PC-9 (cell line): Measurements from ENCODE around the gene TMEM92. TPM values are rescaled to one million over a fixed set of nuclear protein-coding genes. Genes with fewer than 3 reads are reported as not detected.
"Not testable (repeated sequence)": the region's sequence is repeated elsewhere in the genome, so short reads cannot be mapped to it uniquely, and the experiment has no call there.

Experiments
- BruUV-seq: library from RNA; stranded (reverse); fragments of 400-500 nt; replicated peaks from 2 replicates; lab custom pipeline; 2021; lab: Mats Ljungman, UMichigan
- CTCF ChIA-PET: fragments of 300-600 bp; sonication (Branson Sonifier 250); formaldehyde crosslinking; loops from one replicate; lab custom pipeline; 2022; ENCODE audit warnings: antibody characterized with exemption; lab: Charles Lee
- POLR2A ChIA-PET: fragments of 300-600 bp; sonication (Branson Sonifier 250); formaldehyde crosslinking; loops from one replicate; lab custom pipeline; 2022; ENCODE audit warnings: antibody characterized with exemption; ENCODE audit not compliant: unreplicated experiment; lab: Charles Lee
- DNase-seq, 2 experiments: peaks; one replicate each; pipeline versions ENCODE4 v3.0.0 to v3.0.0-alpha.2; 2015 to 2022; ENCODE audit warnings: mixed read lengths in 1 of 2
- H2AFZ ChIP-seq: fragments of 200-600 bp; sonication (generic); 2 replicates; pipeline ENCODE4 v1.8.1; 2017; ENCODE audit warnings: antibody characterized with exemption
- H3F3A ChIP-seq: fragments of 200-600 bp; sonication (generic); 2 replicates; pipeline ENCODE4 v1.8.1; 2017; ENCODE audit warnings: antibody characterized with exemption, mild to moderate bottlenecking, low read depth; ENCODE audit not compliant: insufficient read depth
- H3K27ac ChIP-seq: fragments of 200-600 bp; sonication (generic); 2 replicates; pipeline ENCODE4 v1.6.1; 2016; ENCODE audit warnings: mixed run types
- H3K27me3 ChIP-seq: fragments of 200-600 bp; sonication (generic); 2 replicates; pipeline ENCODE4 v1.6.1; 2016; ENCODE audit warnings: low read depth, mixed run types; ENCODE audit not compliant: insufficient read depth
- H3K36me3 ChIP-seq: fragments of 200-600 bp; sonication (generic); 2 replicates; pipeline ENCODE4 v1.6.1; 2016; ENCODE audit warnings: low read depth, mixed run types
- H3K4me1 ChIP-seq: fragments of 200-600 bp; sonication (generic); replicated peaks from 2 replicates; pipeline ENCODE4 v1.6.1; 2016; ENCODE audit warnings: mixed run types; ENCODE audit not compliant: insufficient read depth
- H3K4me2 ChIP-seq: fragments of 200-600 bp; sonication (generic); 2 replicates; pipeline ENCODE4 v1.6.1; 2017; ENCODE audit warnings: mixed run types
- H3K4me3 ChIP-seq: fragments of 200-600 bp; sonication (generic); 2 replicates; pipeline ENCODE4 v1.6.1; 2016; ENCODE audit warnings: mixed run types
- H3K79me2 ChIP-seq: fragments of 200-600 bp; sonication (generic); 2 replicates; pipeline ENCODE4 v1.6.1; 2017; ENCODE audit warnings: low read depth, mixed run types
- H3K9me2 ChIP-seq: fragments of 200-600 bp; sonication (generic); 2 replicates; pipeline ENCODE4 v1.8.1; 2017; ENCODE audit warnings: mild to moderate bottlenecking; ENCODE audit not compliant: insufficient read depth
- H3K9me3 ChIP-seq: fragments of 200-600 bp; sonication (generic); 2 replicates; pipeline ENCODE4 v1.8.1; 2016; ENCODE audit warnings: low read depth; ENCODE audit not compliant: insufficient read depth
- H4K20me1 ChIP-seq: fragments of 200-600 bp; sonication (generic); 2 replicates; pipeline ENCODE4 v1.8.1; 2017; ENCODE audit not compliant: insufficient read depth
- CTCF ChIP-seq: fragments of 200-600 bp; sonication (generic); conservative IDR thresholded peaks from 2 replicates; pipeline ENCODE4 v1.6.1; 2017; ENCODE audit warnings: mixed run types, antibody characterized with exemption, mild to moderate bottlenecking, moderate library complexity
- EZH2 ChIP-seq: fragments of 200-600 bp; sonication (generic); IDR thresholded peaks from 2 replicates; pipeline ENCODE4 v1.8.0; 2017; ENCODE audit warnings: antibody characterized with exemption, low read depth
- intact Hi-C: fragments of 100-400 bp; cut with micrococcal nuclease; formaldehyde crosslinking; loops from one replicate; pipeline ENCODE4 v1.10.0; 2022; ENCODE audit not compliant: unreplicated experiment
- total RNA-seq: library from RNA; stranded (reverse); gene quantifications from 2 replicates; pipeline ENCODE4 v1.2.3, GENCODE V29; 2021

The TMEM92 gene
- total RNA-seq, 1 experiment from 2014 or later, result 16.6 TPM

- no peaks in the 10 kb centered on the region for H4K20me1 ChIP-seq
- ChIA-PET POLR2A (no interaction called here), CTCF (interaction anchor here (1.6 kb wide), 1 partner anchor 23 kb away, joined by 4 read pairs; no protein-coding TSS in a partner anchor)
- H3K4me2 ChIP-seq, result no peak overlapping the region
- H3K9me2 ChIP-seq, result no peaks in the 10 kb centered on the region
- no peak overlapping the region for H3K4me3 ChIP-seq
- H3K9me3 ChIP-seq, result no peaks in the 10 kb centered on the region
- peaks cover 31% of the 10 kb centered on the region for H3K4me1 ChIP-seq
- no peak overlapping the region for H3K27ac ChIP-seq
- no peaks in the 10 kb centered on the region for H3K36me3 ChIP-seq
- DNase-seq, result peak in 1 of 2 experiments; percentile 30
- intact Hi-C loops, result loop anchor here (1.0 to 10.0 kb wide), 2 partner anchors 27 to 204 kb away; partner anchors contain the start of gene RSAD1
- H2AFZ ChIP-seq, result no peak overlapping the region
- no peaks in the 10 kb centered on the region; the same call in 1 of the 2 replicates for H3K27me3 ChIP-seq
- H3K79me2 ChIP-seq, result no peaks in the 10 kb centered on the region
- TF ChIP-seq EZH2, result no peak
- TF ChIP-seq CTCF, result peak; percentile 36; the same call in 1 of the 2 replicates
- H3F3A ChIP-seq, result peaks cover 5% of the 10 kb centered on the region; the same call in 1 of the 2 replicates
- BruUV-seq, result no TSS peak
Observed at GRCh38 chr17:50270435-50271362, 3.6 kb upstream of the TMEM92 start.

- H2AFZ ChIP-seq, POLR2A ChIA-PET, BruUV-seq, DNase-seq, H3K27me3 ChIP-seq, H3K36me3 ChIP-seq, H3K9me3 ChIP-seq, H3K9me2 ChIP-seq, H3K4me2 ChIP-seq, H3K4me3 ChIP-seq, H3K27ac ChIP-seq, H3K79me2 ChIP-seq, H4K20me1 ChIP-seq: not testable (repeated sequence)
- CTCF ChIA-PET, result interaction anchor here (0.9 to 1.6 kb wide), 2 partner anchors 23 to 71 kb away, joined by 4 read pairs; no protein-coding TSS in a partner anchor
- Histone ChIP-seq H3F3A (peaks cover 11% of the 10 kb centered on the region), H3K4me1 (peaks cover 37% of the 10 kb centered on the region)
- intact Hi-C loops, result loop anchor here (10.0 kb wide), 1 partner anchor 203 kb away; the partner anchor contains the start of gene RSAD1
Observed at GRCh38 chr17:50271363-50271750, 2.9 kb upstream of the TMEM92 start.

GRCh38 chr17:50272246-50272645 is 2.0 kb upstream of the TMEM92 start:
- Histone ChIP-seq H3K27me3 (no peaks in the 10 kb centered on the region; the same call in 1 of the 2 replicates), H3K4me2 (peak overlapping the region; percentile 86), H2AFZ (peak overlapping the region; percentile 35; the same call in 1 of the 2 replicates), H3K4me1 (peaks cover 41% of the 10 kb centered on the region), H3F3A (peaks cover 19% of the 10 kb centered on the region), H3K27ac (no peak overlapping the region), H3K9me3 (no peaks in the 10 kb centered on the region), H3K36me3 (no peaks in the 10 kb centered on the region), H3K9me2 (no peaks in the 10 kb centered on the region), H3K79me2 (no peaks in the 10 kb centered on the region), H4K20me1 (no peaks in the 10 kb centered on the region), H3K4me3 (peak overlapping the region; percentile 51; the same call in 1 of the 2 replicates)
- TF ChIP-seq EZH2, result no peak
- no peak for TF ChIP-seq CTCF
- no TSS peak for BruUV-seq
- POLR2A ChIA-PET, result no interaction called here
- DNase-seq, result no peak
- CTCF ChIA-PET, result interaction anchor here (0.7 to 1.6 kb wide), 4 partner anchors 18 to 639 kb away, joined by 4 to 11 read pairs (median 6); no protein-coding TSS in a partner anchor
- intact Hi-C loops, result loop anchor here (10.0 kb wide), 1 partner anchor 203 kb away; the partner anchor contains the start of gene RSAD1
